GM12874 (cell line): ENCODE results near the gene CTNNA3.

Experiments
- TF ChIP-seq, protein P1 (sequence below): IDR thresholded peaks from 2 replicates; pipeline ENCODE4 v1.5.1; 2011; ENCODE audit warnings: low read depth, mild to moderate bottlenecking, control low read depth, low read length, moderate library complexity; ENCODE audit not compliant: insufficient read depth

CTNNA3 gene

DNA sequence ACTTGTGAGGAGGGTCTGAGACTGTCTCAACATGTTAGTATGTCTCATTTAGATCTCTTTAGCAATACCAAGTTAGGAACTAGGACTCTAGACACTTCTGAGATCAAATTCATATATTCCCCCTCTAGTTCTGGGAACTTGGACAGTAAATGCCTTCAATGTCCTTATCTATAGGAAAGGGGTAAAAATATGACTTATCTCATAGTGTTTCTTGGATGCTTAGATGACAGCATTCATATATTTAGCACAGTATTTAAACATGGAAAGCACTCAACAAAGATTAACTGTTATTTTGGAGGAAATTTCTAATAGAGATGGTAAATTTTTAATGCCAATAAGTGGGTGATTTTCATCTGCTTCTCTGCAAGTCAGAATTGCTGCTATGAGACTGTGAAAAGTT is 154.6 kb downstream of the CTNNA3 start:
- TF ChIP-seq, protein P1, sequence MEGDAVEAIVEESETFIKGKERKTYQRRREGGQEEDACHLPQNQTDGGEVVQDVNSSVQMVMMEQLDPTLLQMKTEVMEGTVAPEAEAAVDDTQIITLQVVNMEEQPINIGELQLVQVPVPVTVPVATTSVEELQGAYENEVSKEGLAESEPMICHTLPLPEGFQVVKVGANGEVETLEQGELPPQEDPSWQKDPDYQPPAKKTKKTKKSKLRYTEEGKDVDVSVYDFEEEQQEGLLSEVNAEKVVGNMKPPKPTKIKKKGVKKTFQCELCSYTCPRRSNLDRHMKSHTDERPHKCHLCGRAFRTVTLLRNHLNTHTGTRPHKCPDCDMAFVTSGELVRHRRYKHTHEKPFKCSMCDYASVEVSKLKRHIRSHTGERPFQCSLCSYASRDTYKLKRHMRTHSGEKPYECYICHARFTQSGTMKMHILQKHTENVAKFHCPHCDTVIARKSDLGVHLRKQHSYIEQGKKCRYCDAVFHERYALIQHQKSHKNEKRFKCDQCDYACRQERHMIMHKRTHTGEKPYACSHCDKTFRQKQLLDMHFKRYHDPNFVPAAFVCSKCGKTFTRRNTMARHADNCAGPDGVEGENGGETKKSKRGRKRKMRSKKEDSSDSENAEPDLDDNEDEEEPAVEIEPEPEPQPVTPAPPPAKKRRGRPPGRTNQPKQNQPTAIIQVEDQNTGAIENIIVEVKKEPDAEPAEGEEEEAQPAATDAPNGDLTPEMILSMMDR: no peak

DNA sequence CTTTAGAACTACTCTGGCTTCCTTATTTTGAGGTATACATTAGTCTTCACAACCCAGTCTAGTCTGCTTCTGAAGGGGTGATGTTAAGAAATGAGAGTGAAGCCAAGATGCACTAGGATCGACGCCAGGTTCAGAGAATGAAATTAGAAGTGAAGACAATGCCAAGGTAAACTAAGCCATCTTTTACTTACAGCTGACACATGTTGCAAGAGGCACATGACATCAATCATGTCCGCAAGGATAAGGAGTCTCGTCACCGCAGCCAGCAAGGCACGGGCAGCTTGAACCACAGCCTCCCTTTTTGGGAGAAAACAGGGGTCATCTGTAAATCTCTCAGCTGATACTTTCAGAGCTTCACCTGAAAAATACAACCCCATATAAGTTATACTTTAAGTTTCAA is 156.7 kb downstream of the CTNNA3 start:
- TF ChIP-seq, protein P1: no peak

DNA sequence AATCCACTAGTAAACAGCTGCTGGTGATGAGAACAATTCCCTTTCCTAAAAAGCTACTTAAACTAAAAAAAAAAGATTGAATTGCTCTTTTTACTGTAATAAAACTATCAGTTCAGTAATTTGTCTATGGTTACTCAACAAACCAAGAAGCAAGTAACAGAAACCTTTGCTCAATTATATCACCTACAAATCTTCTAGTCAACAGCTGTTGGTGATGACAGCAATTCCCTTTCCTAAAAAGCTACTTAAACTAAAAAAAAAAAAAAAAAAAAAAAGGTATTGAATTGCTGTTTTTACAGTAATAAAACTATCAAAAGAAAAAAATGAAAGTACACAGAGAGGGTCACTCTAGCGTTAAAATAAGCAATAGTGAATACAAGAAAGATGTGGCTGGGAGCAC is 158.1 kb downstream of the CTNNA3 start:
- TF ChIP-seq, protein P1: no peak

DNA sequence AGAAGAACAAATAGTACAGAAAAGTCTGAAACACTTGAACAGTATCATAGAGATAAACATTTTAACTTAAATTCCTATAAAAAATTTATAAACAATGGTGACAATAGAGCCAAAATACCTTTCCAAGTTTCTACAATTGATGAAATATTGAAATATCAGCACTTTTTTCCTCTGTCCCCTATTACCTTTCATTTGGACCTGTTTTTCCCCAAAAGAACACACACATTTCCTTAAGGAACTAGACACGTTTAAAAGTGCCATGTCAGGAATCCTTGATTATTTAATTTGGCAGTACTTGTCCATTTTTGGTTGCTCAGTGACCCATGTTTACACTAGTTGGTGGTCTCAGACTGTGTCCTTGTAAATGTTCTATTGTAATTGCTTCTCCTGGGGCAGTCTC is 162.6 kb downstream of the CTNNA3 start:
- TF ChIP-seq, protein P1: no peak

DNA sequence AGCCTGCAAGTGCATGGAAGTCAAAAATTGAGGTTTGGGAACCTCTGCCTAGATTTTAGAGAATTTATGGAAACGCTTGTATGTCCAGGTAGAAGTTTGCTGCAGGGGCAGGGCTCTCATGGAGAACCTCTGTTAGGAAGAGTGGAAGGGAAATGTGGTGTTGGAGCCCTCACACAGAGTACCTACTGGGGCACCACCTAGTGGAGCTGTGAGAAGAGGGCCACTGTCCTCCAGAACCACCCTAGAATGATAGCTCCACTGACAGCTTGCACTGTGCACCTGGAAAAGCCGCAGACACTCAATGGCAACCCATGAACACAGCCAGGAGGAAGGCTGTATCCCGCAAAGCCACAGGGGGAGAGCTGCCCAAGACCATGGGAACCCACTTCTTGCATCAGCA is 165.0 kb downstream of the CTNNA3 start:
- TF ChIP-seq, protein P1: peak; percentile 33

DNA sequence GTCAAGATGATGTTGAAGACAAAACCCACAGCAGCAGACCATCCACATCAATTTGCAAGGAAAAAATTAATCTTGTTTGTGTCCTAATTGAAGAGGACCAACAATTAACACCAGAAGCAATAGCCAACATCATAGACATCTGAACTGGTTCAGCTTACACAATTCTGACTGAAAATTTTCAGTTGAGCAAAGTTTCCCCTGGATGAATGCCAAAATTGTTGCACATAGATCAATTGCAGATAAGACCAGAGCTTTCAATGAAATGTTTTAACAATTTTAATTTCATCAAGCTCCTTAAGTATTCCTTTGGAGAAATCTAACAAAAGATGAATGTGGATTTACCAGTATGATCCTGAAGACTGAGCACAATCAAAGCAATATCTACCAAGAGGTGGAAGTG is 168.6 kb downstream of the CTNNA3 start:
- TF ChIP-seq, protein P1: no peak

DNA sequence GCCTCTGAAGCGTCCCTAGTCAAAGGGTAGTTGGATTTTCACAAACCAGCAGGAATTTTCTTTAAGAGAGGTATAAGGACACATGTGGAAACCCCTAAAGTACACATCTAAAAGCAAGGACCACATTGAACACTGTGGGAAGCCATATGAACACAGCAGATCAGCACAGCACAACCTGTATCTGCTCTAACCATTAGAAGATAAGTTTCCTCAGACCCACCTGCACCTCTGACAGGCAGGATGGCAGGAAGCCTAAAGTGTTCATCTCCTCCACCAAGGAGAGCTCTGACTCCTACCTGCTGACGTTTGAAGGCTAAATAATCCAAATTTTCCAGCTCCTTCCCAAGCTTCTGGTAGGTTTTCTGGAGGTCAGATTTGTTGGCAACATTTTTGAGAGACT is 174.4 kb downstream of the CTNNA3 start:
- TF ChIP-seq, protein P1: no peak
